A549 (cell line): ENCODE data around the gene ATG10.

Experiments used
- HDAC2 ChIP-seq: fragments of 200-600 bp; sonication (generic); IDR thresholded peaks from 2 replicates; pipeline ENCODE4 v1.6.1; 2016
- NFE2L2 ChIP-seq: fragments of 150-350 bp; conservative IDR thresholded peaks from 2 replicates; pipeline ENCODE4 v1.6.1; 2014; ENCODE audit warnings: low read length
- POLR2AphosphoS2 ChIP-seq: conservative IDR thresholded peaks from 2 replicates; pipeline ENCODE4 v1.6.1; 2012; ENCODE audit warnings: low read length, improper control_type of control experiment, inconsistent platforms
- SMC3 ChIP-seq: fragments of >200 bp; sonication (Bioruptor Twin); formaldehyde crosslinking; IDR thresholded peaks from 3 replicates; pipeline ENCODE4 v1.6.1; 2018; ENCODE audit warnings: inconsistent platforms
- ZNF302 ChIP-seq: fragments of 250-450 bp; sonication (Bioruptor Pico); IDR thresholded peaks from 2 replicates; pipeline ENCODE4 v1.9.0; 2021; ENCODE audit warnings: inconsistent platforms, mild to moderate bottlenecking, moderate library complexity
- TF ChIP-seq, protein P1 (sequence below): fragments of >200 bp; sonication (Bioruptor Twin); formaldehyde crosslinking; IDR thresholded peaks from 3 replicates; pipeline ENCODE4 v1.5.1; 2016

DNA sequence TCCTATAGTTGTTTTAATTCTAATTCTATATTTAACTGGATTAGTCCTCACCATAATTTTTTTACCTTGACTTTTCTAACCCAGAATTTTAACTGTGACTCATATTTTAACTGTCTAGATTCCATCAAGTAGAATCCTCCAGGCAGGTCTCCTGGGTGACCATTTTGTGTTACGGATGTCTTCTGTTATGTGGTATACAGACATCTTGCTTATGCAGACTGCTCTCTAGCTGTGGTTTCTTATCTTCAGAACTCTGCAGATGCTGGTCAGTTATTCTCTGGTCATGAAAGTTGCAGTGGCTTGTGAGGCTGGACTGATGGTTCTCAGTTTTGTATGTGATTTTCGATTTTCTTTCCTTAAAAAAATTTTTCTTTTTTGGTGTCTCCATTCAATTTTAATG is 139.4 kb downstream of the ATG10 start:
- TF ChIP-seq, protein P1, sequence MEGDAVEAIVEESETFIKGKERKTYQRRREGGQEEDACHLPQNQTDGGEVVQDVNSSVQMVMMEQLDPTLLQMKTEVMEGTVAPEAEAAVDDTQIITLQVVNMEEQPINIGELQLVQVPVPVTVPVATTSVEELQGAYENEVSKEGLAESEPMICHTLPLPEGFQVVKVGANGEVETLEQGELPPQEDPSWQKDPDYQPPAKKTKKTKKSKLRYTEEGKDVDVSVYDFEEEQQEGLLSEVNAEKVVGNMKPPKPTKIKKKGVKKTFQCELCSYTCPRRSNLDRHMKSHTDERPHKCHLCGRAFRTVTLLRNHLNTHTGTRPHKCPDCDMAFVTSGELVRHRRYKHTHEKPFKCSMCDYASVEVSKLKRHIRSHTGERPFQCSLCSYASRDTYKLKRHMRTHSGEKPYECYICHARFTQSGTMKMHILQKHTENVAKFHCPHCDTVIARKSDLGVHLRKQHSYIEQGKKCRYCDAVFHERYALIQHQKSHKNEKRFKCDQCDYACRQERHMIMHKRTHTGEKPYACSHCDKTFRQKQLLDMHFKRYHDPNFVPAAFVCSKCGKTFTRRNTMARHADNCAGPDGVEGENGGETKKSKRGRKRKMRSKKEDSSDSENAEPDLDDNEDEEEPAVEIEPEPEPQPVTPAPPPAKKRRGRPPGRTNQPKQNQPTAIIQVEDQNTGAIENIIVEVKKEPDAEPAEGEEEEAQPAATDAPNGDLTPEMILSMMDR, result no peak
- TF ChIP-seq NFE2L2 (no peak), SMC3 (no peak), POLR2AphosphoS2 (no peak), HDAC2 (no peak), ZNF302 (CRISPR knock-in tag) (no peak)
